Osteoblast (primary cell): ENCODE results near the gene CCDC138. TPM values are rescaled to one million over a fixed set of nuclear protein-coding genes. Genes with fewer than 3 reads are reported as not detected.

ENCODE experiments used
- DNase-seq: peaks from one replicate; pipeline ENCODE4 v3.0.0; 2011; ENCODE audit warnings: low spot score, mixed read lengths; ENCODE audit not compliant: insufficient read length; ENCODE audit errors: missing footprints
- H2AFZ ChIP-seq: 2 replicates; pipeline ENCODE4 v1.6.0; 2011; ENCODE audit warnings: mild to moderate bottlenecking, low read length
- H3K27ac ChIP-seq: 2 replicates; pipeline ENCODE4 v1.5.1; 2011; ENCODE audit warnings: mild to moderate bottlenecking, low read depth, low read length, moderate library complexity
- H3K27me3 ChIP-seq: 2 replicates; pipeline ENCODE4 v1.6.0; 2012; ENCODE audit warnings: mild to moderate bottlenecking, control low read depth, inconsistent platforms, low read length, moderate library complexity; ENCODE audit not compliant: insufficient read depth
- H3K36me3 ChIP-seq: 2 replicates; pipeline ENCODE4 v1.5.1; 2011; ENCODE audit warnings: mild to moderate bottlenecking, low read length, control low read depth, moderate library complexity; ENCODE audit not compliant: insufficient read depth
- H3K4me1 ChIP-seq: 2 replicates; pipeline ENCODE4 v1.5.1; 2011; ENCODE audit warnings: mild to moderate bottlenecking, low read length, control low read depth, moderate library complexity; ENCODE audit not compliant: insufficient read depth
- H3K4me2 ChIP-seq: 2 replicates; pipeline ENCODE4 v1.6.0; 2011; ENCODE audit warnings: mild to moderate bottlenecking, low read length; ENCODE audit not compliant: insufficient read depth
- H3K4me3 ChIP-seq: fragments of 200-600 bp; sonication (generic); 3 replicates; pipeline ENCODE4 v1.5.1; 2012; ENCODE audit warnings: mild to moderate bottlenecking, low read length, inconsistent platforms; ENCODE audit not compliant: insufficient read depth
- H3K79me2 ChIP-seq: 2 replicates; pipeline ENCODE4 v1.6.0; 2012; ENCODE audit warnings: mild to moderate bottlenecking, low read length, control low read depth, inconsistent platforms; ENCODE audit not compliant: insufficient read depth
- H3K9me3 ChIP-seq: 2 replicates; pipeline ENCODE4 v1.5.1; 2011; ENCODE audit warnings: low read depth, low read length, control low read depth
- H4K20me1 ChIP-seq: 2 replicates; pipeline ENCODE4 v1.6.0; 2012; ENCODE audit warnings: mild to moderate bottlenecking, low read length, control low read depth; ENCODE audit not compliant: insufficient read depth
- CTCF ChIP-seq: IDR thresholded peaks from 2 replicates; pipeline ENCODE4 v1.5.1; 2011; ENCODE audit warnings: mild to moderate bottlenecking, low read depth, low read length, moderate library complexity; ENCODE audit errors: extremely low read depth
- total RNA-seq: library from RNA; depleted of rRNA; stranded (reverse); fragments of >200 nt; gene quantifications from 2 replicates; pipeline ENCODE4 v1.2.3, GENCODE V29; 2012

CCDC138 gene
- total RNA-seq, 1 donor = 5.1 TPM

- Histone ChIP-seq H3K27ac (no peak overlapping the region), H3K4me2 (no peak overlapping the region), H2AFZ (no peak overlapping the region), H3K9me3 (no peaks in the 10 kb centered on the region), H3K79me2 (peaks cover 8% of the 10 kb centered on the region), H3K4me3 (no peak overlapping the region), H3K36me3 (peaks cover 8% of the 10 kb centered on the region), H3K4me1 (no peaks in the 10 kb centered on the region), H3K27me3 (no peaks in the 10 kb centered on the region), H4K20me1 (no peaks in the 10 kb centered on the region)
- DNase-seq = no peak
- TF ChIP-seq CTCF = no peak
Measured at GRCh38 chr2:108809936-108810335, 23.4 kb downstream of the CCDC138 start.

GRCh38 chr2:108810993-108811957, 24.7 kb downstream of the CCDC138 start:
- H3K4me3 ChIP-seq = no peak overlapping the region
- TF ChIP-seq CTCF = no peak

GRCh38 chr2:108813732-108814131, 27.2 kb downstream of the CCDC138 start:
- Histone ChIP-seq H3K9me3 (no peaks in the 10 kb centered on the region), H3K27ac (no peak overlapping the region), H3K36me3 (peaks cover 12% of the 10 kb centered on the region), H3K4me2 (no peak overlapping the region), H3K27me3 (no peaks in the 10 kb centered on the region), H2AFZ (no peak overlapping the region), H3K4me1 (no peaks in the 10 kb centered on the region), H3K79me2 (peaks cover 8% of the 10 kb centered on the region), H3K4me3 (no peak overlapping the region), H4K20me1 (no peaks in the 10 kb centered on the region)
- no peak for DNase-seq
- no peak for TF ChIP-seq CTCF

More at GRCh38 chr2:108810993-108811957, 24.7 kb downstream of the CCDC138 start:
- H2AFZ ChIP-seq = no peak overlapping the region
- H3K4me1 ChIP-seq = no peaks in the 10 kb centered on the region
- H3K27ac ChIP-seq = no peak overlapping the region
- no peaks in the 10 kb centered on the region for H4K20me1 ChIP-seq
- peaks cover 8% of the 10 kb centered on the region for H3K36me3 ChIP-seq
- H3K9me3 ChIP-seq = no peaks in the 10 kb centered on the region
- H3K79me2 ChIP-seq = peaks cover 8% of the 10 kb centered on the region
- no peak overlapping the region for H3K4me2 ChIP-seq
- H3K27me3 ChIP-seq = no peaks in the 10 kb centered on the region
- DNase-seq = no peak

- Histone ChIP-seq H3K27me3 (no peaks in the 10 kb centered on the region), H4K20me1 (no peaks in the 10 kb centered on the region), H3K36me3 (peaks cover 8% of the 10 kb centered on the region), H3K4me1 (peaks cover 4% of the 10 kb centered on the region), H3K9me3 (no peaks in the 10 kb centered on the region), H3K79me2 (no peaks in the 10 kb centered on the region), H3K27ac (no peak overlapping the region), H2AFZ (no peak overlapping the region), H3K4me3 (no peak overlapping the region), H3K4me2 (no peak overlapping the region)
- no peak for TF ChIP-seq CTCF
- DNase-seq = no peak
Measured at GRCh38 chr2:108820482-108820881, 33.9 kb downstream of the CCDC138 start.
